SK-N-SH treated with all-trans-retinoic acid at 6 μM for 48 hours (cell line): ENCODE data around the gene PPY.

Source experiments
- ATAC-seq: fragments of 200-7000 bp; cut with Tn5 transposase; 3 replicates; pipeline ENCODE4 v1.9.1; 2020; ENCODE audit warnings: mild to moderate bottlenecking, moderate library complexity
- ARNTL ChIP-seq: fragments of 450-650 bp; formaldehyde crosslinking; IDR thresholded peaks from 2 replicates; pipeline ENCODE4 v1.5.0; 2020; ENCODE audit warnings: low read depth, mild to moderate bottlenecking, moderate library complexity, borderline replicate concordance
- BACH2 ChIP-seq: fragments of 250-450 bp; sonication (Bioruptor Pico); IDR thresholded peaks from 2 replicates; pipeline ENCODE4 v1.9.0; 2021; ENCODE audit warnings: mild to moderate bottlenecking, borderline replicate concordance
- CSDC2 ChIP-seq: fragments of 250-450 bp; sonication (Bioruptor Pico); IDR thresholded peaks from 2 replicates; pipeline ENCODE4 v1.5.0; 2020; ENCODE audit warnings: mild to moderate bottlenecking, moderate library complexity
- GLIS3 ChIP-seq: fragments of 250-450 bp; sonication (Bioruptor Pico); IDR thresholded peaks from 2 replicates; pipeline ENCODE4 v1.5.0; 2020; ENCODE audit warnings: mild to moderate bottlenecking, moderate library complexity
- ISL1 ChIP-seq: fragments of 250-450 bp; sonication (Bioruptor Pico); IDR thresholded peaks from 2 replicates; pipeline ENCODE4 v2.1.2; 2022; ENCODE audit warnings: mild to moderate bottlenecking, moderate library complexity
- OSR1 ChIP-seq: fragments of 250-450 bp; sonication (Bioruptor Pico); IDR thresholded peaks from 2 replicates; pipeline ENCODE4 v1.8.0; 2022; ENCODE audit warnings: moderate library complexity, mild to moderate bottlenecking, inconsistent platforms
- PPARA ChIP-seq: fragments of 250-450 bp; sonication (Bioruptor Pico); IDR thresholded peaks from 2 replicates; pipeline ENCODE4 v1.5.0; 2020; ENCODE audit warnings: mild to moderate bottlenecking, borderline replicate concordance
- RARB ChIP-seq: fragments of 250-450 bp; sonication (Bioruptor Pico); IDR thresholded peaks from 2 replicates; pipeline ENCODE4 v1.8.0; 2021; ENCODE audit warnings: mild to moderate bottlenecking, moderate library complexity
- SNAI2 ChIP-seq: fragments of 250-450 bp; sonication (Bioruptor Pico); IDR thresholded peaks from 2 replicates; pipeline ENCODE4 v1.5.0; 2020; ENCODE audit warnings: mild to moderate bottlenecking, moderate library complexity
- TCF4 ChIP-seq: fragments of 250-450 bp; sonication (Bioruptor Pico); IDR thresholded peaks from 2 replicates; pipeline ENCODE4 v1.8.0; 2021; ENCODE audit warnings: mild to moderate bottlenecking, moderate library complexity, borderline replicate concordance
- TOX ChIP-seq: fragments of 250-450 bp; sonication (Bioruptor Pico); IDR thresholded peaks from 2 replicates; pipeline ENCODE4 v1.8.0; 2021; ENCODE audit warnings: mild to moderate bottlenecking, moderate library complexity, borderline replicate concordance
- ZC3H10 ChIP-seq: fragments of 250-450 bp; sonication (Bioruptor Pico); IDR thresholded peaks from 2 replicates; pipeline ENCODE4 v1.5.1; 2021; ENCODE audit warnings: mild to moderate bottlenecking, moderate library complexity
- ZFP3 ChIP-seq: fragments of 250-450 bp; sonication (Bioruptor Pico); IDR thresholded peaks from 2 replicates; pipeline ENCODE4 v1.5.0; 2020; ENCODE audit warnings: mild to moderate bottlenecking, moderate library complexity
- ZFP30 ChIP-seq: fragments of 450-650 bp; formaldehyde crosslinking; IDR thresholded peaks from 2 replicates; pipeline ENCODE4 v1.5.0; 2022; ENCODE audit warnings: mild to moderate bottlenecking, moderate library complexity
- ZNF565 ChIP-seq: fragments of 450-650 bp; formaldehyde crosslinking; conservative IDR thresholded peaks from 2 replicates; pipeline ENCODE4 v1.5.0; 2020; ENCODE audit warnings: low read depth, mild to moderate bottlenecking, moderate library complexity
- ZNF70 ChIP-seq: fragments of 450-650 bp; formaldehyde crosslinking; IDR thresholded peaks from 2 replicates; pipeline ENCODE4 v1.5.0; 2020; ENCODE audit warnings: mild to moderate bottlenecking, moderate library complexity
- ZNF8 ChIP-seq: fragments of 450-650 bp; formaldehyde crosslinking; IDR thresholded peaks from 2 replicates; pipeline ENCODE4 v1.5.0; 2020; ENCODE audit warnings: mild to moderate bottlenecking, moderate library complexity
- TF ChIP-seq, protein P1 (sequence below): fragments of 250-450 bp; sonication (Bioruptor Pico); IDR thresholded peaks from 2 replicates; pipeline ENCODE4 v1.5.1; 2020; ENCODE audit warnings: low read depth, mild to moderate bottlenecking, moderate library complexity
- TF ChIP-seq, protein P2 (sequence below): fragments of 250-450 bp; sonication (Bioruptor Pico); IDR thresholded peaks from 2 replicates; pipeline ENCODE4 v1.8.0; 2020; ENCODE audit warnings: mild to moderate bottlenecking, moderate library complexity, borderline replicate concordance
- TF ChIP-seq, protein P3 (sequence below): fragments of 250-450 bp; sonication (Bioruptor Pico); IDR thresholded peaks from 2 replicates; pipeline ENCODE4 v1.5.1; 2021; ENCODE audit warnings: mild to moderate bottlenecking, moderate library complexity
- TF ChIP-seq, protein P4 (sequence below): fragments of 250-450 bp; sonication (Bioruptor Pico); IDR thresholded peaks from 2 replicates; pipeline ENCODE4 v1.8.0; 2021; ENCODE audit warnings: low read depth, mild to moderate bottlenecking, moderate library complexity, borderline replicate concordance

PPY gene

DNA sequence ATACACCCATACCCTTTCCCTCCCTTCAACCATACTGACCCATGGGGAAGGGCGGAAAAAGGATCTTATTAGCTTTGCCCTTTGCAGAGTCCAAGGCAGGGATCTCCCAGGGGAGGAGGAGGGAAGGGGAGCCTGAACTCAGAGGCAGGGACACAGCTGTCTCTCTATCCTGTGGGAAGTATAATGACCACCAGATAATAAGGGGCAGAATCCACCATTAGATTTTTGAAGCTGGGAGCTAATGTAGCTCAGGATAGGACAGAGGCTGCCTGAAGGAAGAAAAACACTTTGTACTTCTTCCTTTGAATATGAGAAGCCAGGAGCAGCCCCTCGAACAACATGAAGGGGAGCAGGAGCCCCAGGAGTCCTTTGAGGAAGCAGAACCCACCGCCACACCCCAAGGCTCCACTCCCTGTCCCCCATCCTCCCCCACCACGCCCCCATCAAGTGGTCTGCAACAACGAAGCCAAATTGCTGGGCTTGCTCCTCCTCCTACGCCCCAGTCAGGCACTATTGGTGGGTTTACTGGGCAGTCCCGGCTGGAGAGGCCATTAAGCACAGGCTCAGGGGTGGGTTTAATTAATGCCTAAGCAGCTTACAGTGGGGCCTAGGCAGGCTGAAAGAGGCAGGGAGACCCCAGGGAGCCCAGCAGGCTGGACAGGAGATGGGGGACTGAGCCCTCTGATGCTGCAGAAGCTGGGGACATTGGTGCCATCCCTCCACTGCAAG, 40.3 kb downstream of the PPY start:
- TF ChIP-seq ZFP3 (no peak), ZC3H10 (CRISPR knock-in tag) (no peak), GLIS3 (CRISPR knock-in tag) (no peak), TCF4 (CRISPR knock-in tag) (no peak), ZNF70 (no peak), OSR1 (CRISPR knock-in tag) (no peak), CSDC2 (CRISPR knock-in tag) (no peak), ISL1 (no peak), SNAI2 (CRISPR knock-in tag) (no peak), PPARA (CRISPR knock-in tag) (no peak), BACH2 (CRISPR knock-in tag) (no peak), TOX (CRISPR knock-in tag) (no peak)
- TF ChIP-seq, protein P1, sequence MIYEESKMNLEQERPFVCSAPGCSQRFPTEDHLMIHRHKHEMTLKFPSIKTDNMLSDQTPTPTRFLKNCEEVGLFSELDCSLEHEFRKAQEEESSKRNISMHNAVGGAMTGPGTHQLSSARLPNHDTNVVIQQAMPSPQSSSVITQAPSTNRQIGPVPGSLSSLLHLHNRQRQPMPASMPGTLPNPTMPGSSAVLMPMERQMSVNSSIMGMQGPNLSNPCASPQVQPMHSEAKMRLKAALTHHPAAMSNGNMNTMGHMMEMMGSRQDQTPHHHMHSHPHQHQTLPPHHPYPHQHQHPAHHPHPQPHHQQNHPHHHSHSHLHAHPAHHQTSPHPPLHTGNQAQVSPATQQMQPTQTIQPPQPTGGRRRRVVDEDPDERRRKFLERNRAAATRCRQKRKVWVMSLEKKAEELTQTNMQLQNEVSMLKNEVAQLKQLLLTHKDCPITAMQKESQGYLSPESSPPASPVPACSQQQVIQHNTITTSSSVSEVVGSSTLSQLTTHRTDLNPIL (CRISPR knock-in tag), result no peak
- TF ChIP-seq, protein P2, sequence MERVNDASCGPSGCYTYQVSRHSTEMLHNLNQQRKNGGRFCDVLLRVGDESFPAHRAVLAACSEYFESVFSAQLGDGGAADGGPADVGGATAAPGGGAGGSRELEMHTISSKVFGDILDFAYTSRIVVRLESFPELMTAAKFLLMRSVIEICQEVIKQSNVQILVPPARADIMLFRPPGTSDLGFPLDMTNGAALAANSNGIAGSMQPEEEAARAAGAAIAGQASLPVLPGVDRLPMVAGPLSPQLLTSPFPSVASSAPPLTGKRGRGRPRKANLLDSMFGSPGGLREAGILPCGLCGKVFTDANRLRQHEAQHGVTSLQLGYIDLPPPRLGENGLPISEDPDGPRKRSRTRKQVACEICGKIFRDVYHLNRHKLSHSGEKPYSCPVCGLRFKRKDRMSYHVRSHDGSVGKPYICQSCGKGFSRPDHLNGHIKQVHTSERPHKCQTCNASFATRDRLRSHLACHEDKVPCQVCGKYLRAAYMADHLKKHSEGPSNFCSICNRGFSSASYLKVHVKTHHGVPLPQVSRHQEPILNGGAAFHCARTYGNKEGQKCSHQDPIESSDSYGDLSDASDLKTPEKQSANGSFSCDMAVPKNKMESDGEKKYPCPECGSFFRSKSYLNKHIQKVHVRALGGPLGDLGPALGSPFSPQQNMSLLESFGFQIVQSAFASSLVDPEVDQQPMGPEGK, result no peak
- TF ChIP-seq, protein P3, sequence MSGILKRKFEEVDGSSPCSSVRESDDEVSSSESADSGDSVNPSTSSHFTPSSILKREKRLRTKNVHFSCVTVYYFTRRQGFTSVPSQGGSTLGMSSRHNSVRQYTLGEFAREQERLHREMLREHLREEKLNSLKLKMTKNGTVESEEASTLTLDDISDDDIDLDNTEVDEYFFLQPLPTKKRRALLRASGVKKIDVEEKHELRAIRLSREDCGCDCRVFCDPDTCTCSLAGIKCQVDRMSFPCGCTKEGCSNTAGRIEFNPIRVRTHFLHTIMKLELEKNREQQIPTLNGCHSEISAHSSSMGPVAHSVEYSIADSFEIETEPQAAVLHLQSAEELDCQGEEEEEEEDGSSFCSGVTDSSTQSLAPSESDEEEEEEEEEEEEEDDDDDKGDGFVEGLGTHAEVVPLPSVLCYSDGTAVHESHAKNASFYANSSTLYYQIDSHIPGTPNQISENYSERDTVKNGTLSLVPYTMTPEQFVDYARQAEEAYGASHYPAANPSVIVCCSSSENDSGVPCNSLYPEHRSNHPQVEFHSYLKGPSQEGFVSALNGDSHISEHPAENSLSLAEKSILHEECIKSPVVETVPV, result no peak
- TF ChIP-seq, protein P4, sequence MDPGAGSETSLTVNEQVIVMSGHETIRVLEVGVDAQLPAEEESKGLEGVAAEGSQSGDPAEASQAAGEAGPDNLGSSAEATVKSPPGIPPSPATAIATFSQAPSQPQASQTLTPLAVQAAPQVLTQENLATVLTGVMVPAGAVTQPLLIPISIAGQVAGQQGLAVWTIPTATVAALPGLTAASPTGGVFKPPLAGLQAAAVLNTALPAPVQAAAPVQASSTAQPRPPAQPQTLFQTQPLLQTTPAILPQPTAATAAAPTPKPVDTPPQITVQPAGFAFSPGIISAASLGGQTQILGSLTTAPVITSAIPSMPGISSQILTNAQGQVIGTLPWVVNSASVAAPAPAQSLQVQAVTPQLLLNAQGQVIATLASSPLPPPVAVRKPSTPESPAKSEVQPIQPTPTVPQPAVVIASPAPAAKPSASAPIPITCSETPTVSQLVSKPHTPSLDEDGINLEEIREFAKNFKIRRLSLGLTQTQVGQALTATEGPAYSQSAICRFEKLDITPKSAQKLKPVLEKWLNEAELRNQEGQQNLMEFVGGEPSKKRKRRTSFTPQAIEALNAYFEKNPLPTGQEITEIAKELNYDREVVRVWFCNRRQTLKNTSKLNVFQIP (CRISPR knock-in tag), result no peak
- TF ChIP-seq, all 23 proteins: peak for 0
- ATAC-seq, result no peak

DNA sequence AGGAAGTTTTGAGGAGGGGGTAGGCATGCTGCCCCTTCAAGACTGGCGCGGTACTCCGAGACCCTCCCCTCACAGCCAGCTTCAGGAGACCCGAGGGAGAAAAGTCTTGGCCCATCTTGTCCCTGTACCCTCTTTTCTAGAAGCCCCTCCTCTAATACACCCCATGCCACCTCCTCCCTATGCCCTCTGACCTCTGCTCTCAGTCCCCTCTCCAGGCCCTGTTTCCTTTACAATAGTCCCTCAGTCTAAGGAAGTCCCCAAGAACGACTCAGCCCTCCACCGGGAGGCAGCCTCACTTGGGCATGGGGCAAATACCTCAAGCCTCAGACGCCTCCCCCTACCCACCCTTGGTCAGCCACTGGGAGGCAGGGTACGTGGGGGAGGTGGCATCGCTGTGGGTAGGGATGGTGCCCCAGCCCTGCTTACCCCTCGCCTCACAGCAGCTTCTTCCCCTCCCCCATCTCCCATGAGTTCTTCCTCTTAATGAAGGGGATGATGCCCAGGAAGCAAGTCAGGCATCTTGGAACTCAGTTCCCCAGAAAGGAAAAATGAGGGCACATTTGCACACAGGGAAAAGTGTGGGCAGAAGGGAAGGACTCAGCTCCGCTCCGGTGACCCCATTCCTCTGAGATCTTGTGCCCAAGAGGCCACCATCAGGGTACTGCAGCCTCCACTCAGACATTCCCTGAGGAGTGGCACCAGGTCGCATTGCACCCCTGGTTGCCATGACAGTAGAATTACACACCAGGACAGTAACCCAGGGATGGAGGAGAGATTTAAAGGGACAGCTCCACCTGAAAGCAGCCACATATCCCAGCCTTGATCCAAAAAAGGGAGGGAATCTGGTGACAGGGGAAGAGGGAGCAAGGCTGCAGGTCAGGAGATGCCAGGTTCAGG, 41.2 kb downstream of the PPY start:
- no peak for TF ChIP-seq ZFP30
- no peak for TF ChIP-seq TCF4 (CRISPR knock-in tag)
- TF ChIP-seq, protein P2, result no peak
- TF ChIP-seq SNAI2 (CRISPR knock-in tag), result no peak
- no peak for TF ChIP-seq GLIS3 (CRISPR knock-in tag)
- no peak for TF ChIP-seq PPARA (CRISPR knock-in tag)
- TF ChIP-seq, protein P4 (CRISPR knock-in tag), result no peak
- no peak for TF ChIP-seq RARB (CRISPR knock-in tag)
- no peak for TF ChIP-seq ZFP3
- no peak for TF ChIP-seq ZNF70
- no peak for TF ChIP-seq ZNF565 (CRISPR knock-in tag)
- no peak for TF ChIP-seq ZNF8 (CRISPR knock-in tag)
- TF ChIP-seq, protein P1 (CRISPR knock-in tag), result no peak
- TF ChIP-seq ARNTL, result no peak
- TF ChIP-seq, all 23 proteins: peak for 0
- no peak; the same call in 2 of the 3 replicates for ATAC-seq
